Osteoblast (primary cell): ENCODE data around the gene TMEM236. TPM values are rescaled to one million over a fixed set of nuclear protein-coding genes. Genes with fewer than 3 reads are reported as not detected.

Experiments used
- DNase-seq: peaks from one replicate; pipeline ENCODE4 v3.0.0; 2011; ENCODE audit warnings: low spot score, mixed read lengths; ENCODE audit not compliant: insufficient read length; ENCODE audit errors: missing footprints
- H2AFZ ChIP-seq: 2 replicates; pipeline ENCODE4 v1.6.0; 2011; ENCODE audit warnings: mild to moderate bottlenecking, low read length
- H3K27ac ChIP-seq: 2 replicates; pipeline ENCODE4 v1.5.1; 2011; ENCODE audit warnings: mild to moderate bottlenecking, low read depth, low read length, moderate library complexity
- H3K27me3 ChIP-seq: 2 replicates; pipeline ENCODE4 v1.6.0; 2012; ENCODE audit warnings: mild to moderate bottlenecking, control low read depth, inconsistent platforms, low read length, moderate library complexity; ENCODE audit not compliant: insufficient read depth
- H3K36me3 ChIP-seq: 2 replicates; pipeline ENCODE4 v1.5.1; 2011; ENCODE audit warnings: mild to moderate bottlenecking, low read length, control low read depth, moderate library complexity; ENCODE audit not compliant: insufficient read depth
- H3K4me1 ChIP-seq: 2 replicates; pipeline ENCODE4 v1.5.1; 2011; ENCODE audit warnings: mild to moderate bottlenecking, low read length, control low read depth, moderate library complexity; ENCODE audit not compliant: insufficient read depth
- H3K4me2 ChIP-seq: 2 replicates; pipeline ENCODE4 v1.6.0; 2011; ENCODE audit warnings: mild to moderate bottlenecking, low read length; ENCODE audit not compliant: insufficient read depth
- H3K4me3 ChIP-seq: fragments of 200-600 bp; sonication (generic); 3 replicates; pipeline ENCODE4 v1.5.1; 2012; ENCODE audit warnings: mild to moderate bottlenecking, low read length, inconsistent platforms; ENCODE audit not compliant: insufficient read depth
- H3K79me2 ChIP-seq: 2 replicates; pipeline ENCODE4 v1.6.0; 2012; ENCODE audit warnings: mild to moderate bottlenecking, low read length, control low read depth, inconsistent platforms; ENCODE audit not compliant: insufficient read depth
- H3K9me3 ChIP-seq: 2 replicates; pipeline ENCODE4 v1.5.1; 2011; ENCODE audit warnings: low read depth, low read length, control low read depth
- H4K20me1 ChIP-seq: 2 replicates; pipeline ENCODE4 v1.6.0; 2012; ENCODE audit warnings: mild to moderate bottlenecking, low read length, control low read depth; ENCODE audit not compliant: insufficient read depth
- CTCF ChIP-seq: IDR thresholded peaks from 2 replicates; pipeline ENCODE4 v1.5.1; 2011; ENCODE audit warnings: mild to moderate bottlenecking, low read depth, low read length, moderate library complexity; ENCODE audit errors: extremely low read depth
- small RNA-seq: library from RNA; depleted of rRNA; stranded (forward); fragments of <200 nt; gene quantifications from one replicate; pipeline ENCODE3, GENCODE V24; 2012
- total RNA-seq: library from RNA; depleted of rRNA; stranded (reverse); fragments of >200 nt; gene quantifications from 2 replicates; pipeline ENCODE4 v1.2.3, GENCODE V29; 2012

The TMEM236 gene
- total RNA-seq, 1 donor, result under 0.01 TPM

- no peaks in the 10 kb centered on the region for H3K9me3 ChIP-seq
- no peak for DNase-seq
- peak; percentile 66 for TF ChIP-seq CTCF
These were observed 95.7 kb downstream of the TMEM236 start for GRCh38 chr10:17847585-17848296.

GRCh38 chr10:17848646-17849045 is 96.6 kb downstream of the TMEM236 start:
- TF ChIP-seq CTCF, result no peak
- no peak for DNase-seq
- H3K4me3 ChIP-seq, result no peak overlapping the region
- H3K4me2 ChIP-seq, result no peak overlapping the region
- H3K36me3 ChIP-seq, result no peaks in the 10 kb centered on the region
- peaks cover 5% of the 10 kb centered on the region for H3K4me1 ChIP-seq
- H3K9me3 ChIP-seq, result no peaks in the 10 kb centered on the region
- no peaks in the 10 kb centered on the region for H3K79me2 ChIP-seq
- H2AFZ ChIP-seq, result no peak overlapping the region
- H4K20me1 ChIP-seq, result no peaks in the 10 kb centered on the region
- H3K27ac ChIP-seq, result no peak overlapping the region
- no peaks in the 10 kb centered on the region for H3K27me3 ChIP-seq

More at GRCh38 chr10:17847585-17848296, 95.7 kb downstream of the TMEM236 start:
- Histone ChIP-seq H2AFZ (peak overlapping the region; percentile 48), H3K4me2 (peak overlapping the region; percentile 47), H3K27ac (no peak overlapping the region), H3K36me3 (no peaks in the 10 kb centered on the region), H3K4me3 (no peak overlapping the region), H3K27me3 (no peaks in the 10 kb centered on the region), H3K4me1 (peaks cover 5% of the 10 kb centered on the region), H4K20me1 (no peaks in the 10 kb centered on the region), H3K79me2 (no peaks in the 10 kb centered on the region)

Small RNA genes within 50 kb of the gene (small RNA-seq; reads per million reads assigned to genes)
- gene MIR511, result 0.74 reads per million, percentile 8 among the genes with 10 or more reads in this experiment

Other genes with a start within 250 kb of the TMEM236 start
- gene HACD1, start 134.8 kb upstream of the TMEM236 start, total RNA-seq, result 26.8 and 30.0 TPM in 2 replicates
- 45.6 and 56.0 TPM in 2 replicates for gene STAM, start 108.0 kb upstream of the TMEM236 start, total RNA-seq
- gene MRC1, start 57.1 kb downstream of the TMEM236 start, total RNA-seq, result under 0.01 and 0.36 TPM in 2 replicates
- gene SLC39A12, start 199.7 kb downstream of the TMEM236 start, total RNA-seq, result not detected in 2 replicates